Measurements from ENCODE around the gene TXNDC15.

TXNDC15 gene

DNA sequence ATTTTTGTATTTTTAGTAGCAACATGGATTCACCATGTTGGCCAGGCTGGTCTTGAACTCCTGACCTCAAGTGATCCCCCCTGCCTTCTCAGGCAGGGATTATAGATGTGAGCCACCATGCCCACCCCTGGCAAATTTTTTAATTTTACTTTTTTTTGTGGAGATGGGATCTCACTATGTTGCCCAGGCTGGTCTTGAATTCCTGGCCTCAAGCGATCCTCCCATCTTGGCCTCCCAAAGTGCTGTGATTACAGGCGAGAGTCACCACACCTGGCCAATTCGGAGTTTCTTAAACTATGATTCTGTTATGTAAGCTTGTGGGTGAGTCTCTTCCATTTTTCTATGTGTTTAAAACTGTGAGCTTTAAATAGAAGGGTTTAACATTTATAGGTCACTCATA is 58.3 kb downstream of the TXNDC15 start:
- no peak for DNase-seq

DNA sequence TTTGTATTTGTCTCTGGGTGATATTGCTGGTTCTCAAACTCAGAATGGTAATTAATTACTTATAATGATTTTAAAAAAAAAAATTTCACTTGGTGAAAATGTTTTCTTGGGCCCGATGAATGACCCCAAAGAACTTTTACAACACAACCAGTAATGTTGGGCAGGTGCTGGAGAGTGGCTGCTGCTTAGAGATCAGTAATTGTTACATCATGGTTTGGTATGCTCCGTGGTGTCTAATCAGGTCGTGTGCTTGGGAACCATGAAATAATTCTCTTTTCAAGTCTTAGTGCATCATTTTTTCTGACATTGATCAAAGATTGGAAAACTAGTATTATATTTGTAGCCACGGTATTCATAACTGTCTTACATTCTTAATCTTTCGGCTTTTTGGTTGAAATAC is 60.0 kb downstream of the TXNDC15 start:
- no peak for DNase-seq

- DNase-seq: no peak
Observed at GRCh38 chr5:134935711-134936602, 61.8 kb downstream of the TXNDC15 start.

GRCh38 chr5:134937526-134937925 is 63.4 kb downstream of the TXNDC15 start:
- no peak for DNase-seq

GRCh38 chr5:134938030-134938429 is 63.9 kb downstream of the TXNDC15 start:
- no peak for DNase-seq

DNA sequence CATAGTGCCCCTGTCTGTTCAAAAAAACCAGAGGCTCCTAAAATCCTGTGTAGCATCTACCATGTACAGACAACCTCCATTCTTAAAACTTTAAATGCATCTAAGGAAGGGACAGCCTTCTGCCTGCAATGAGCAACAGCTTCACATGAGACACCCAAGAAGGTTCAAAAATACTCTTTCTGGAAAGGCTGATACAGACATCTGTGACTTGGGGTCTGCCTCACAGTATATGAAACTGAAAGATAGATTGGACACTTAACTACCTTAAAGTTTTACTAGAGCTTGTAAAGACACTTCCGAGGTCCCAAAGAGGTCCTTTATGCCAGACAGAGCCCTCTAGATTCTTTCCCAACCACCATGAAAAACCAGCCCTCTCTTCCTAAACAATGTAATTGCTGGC is 65.3 kb downstream of the TXNDC15 start:
- no peak for DNase-seq

DNA sequence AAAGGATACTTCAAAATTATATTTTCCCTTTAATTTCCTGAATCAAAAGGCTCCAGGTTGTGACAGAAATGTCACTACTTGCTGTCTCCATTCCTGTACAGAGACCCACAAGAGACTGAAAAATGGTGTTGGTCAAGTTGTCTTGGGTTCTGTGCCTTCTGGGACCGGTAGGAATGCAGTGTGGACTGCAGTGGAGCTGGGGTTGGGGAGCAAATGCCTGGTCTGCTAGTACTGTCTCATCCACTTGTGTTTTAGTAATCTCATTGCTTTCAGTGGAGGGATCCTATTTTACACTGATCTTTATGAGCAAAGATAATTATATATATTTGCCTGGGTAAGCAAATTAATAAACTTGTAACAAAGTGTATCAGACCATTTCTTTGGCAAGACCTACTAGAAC is 69.4 kb downstream of the TXNDC15 start:
- no peak for DNase-seq

GRCh38 chr5:134944630-134945029 is 70.5 kb downstream of the TXNDC15 start:
- DNase-seq: no peak

GRCh38 chr5:134945041-134945440 is 70.9 kb downstream of the TXNDC15 start:
- DNase-seq: no peak

DNA sequence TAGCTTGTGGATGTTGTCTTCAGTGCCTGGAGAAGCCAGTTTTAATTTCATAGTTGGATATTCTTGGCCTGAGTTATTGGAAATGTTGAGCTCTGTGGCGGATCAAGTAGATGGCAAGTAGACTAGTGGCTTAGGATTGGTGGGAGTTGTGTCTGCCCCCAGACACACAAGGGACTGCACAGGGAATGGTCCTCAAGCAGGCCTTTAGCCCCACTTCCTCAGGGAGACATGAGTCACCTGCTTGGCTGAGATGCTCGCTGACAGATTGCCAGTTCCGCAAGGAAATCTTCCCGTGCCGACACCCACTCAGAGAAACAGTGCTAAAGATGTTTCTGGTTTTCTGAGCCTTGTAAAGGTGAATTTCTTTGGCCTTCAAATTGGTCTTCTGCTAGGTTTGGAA is 74.7 kb downstream of the TXNDC15 start:
- DNase-seq: no peak

DNA sequence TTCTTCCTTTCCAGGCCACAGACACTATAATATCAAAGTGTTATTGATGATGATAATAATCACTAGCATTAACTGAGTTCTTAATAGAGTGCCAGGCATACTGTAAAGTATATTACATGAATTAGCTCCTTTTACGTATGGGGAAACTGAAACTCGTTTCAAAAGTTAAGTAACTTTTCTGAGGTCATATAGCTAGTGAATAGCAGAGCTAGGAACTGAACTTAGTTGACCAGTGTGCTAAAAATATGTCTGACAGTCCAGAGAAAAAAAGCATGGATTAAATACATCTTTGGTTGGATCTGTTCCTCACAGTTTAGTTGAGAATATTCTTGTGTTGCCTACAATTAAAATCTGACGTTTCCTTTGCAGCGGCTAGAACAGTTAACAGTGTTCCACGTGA is 75.1 kb downstream of the TXNDC15 start:
- DNase-seq: no peak
